GM18499 (cell line): Measurements from ENCODE around the gene CES4A.

ENCODE experiments used
- ATAC-seq: cut with Tn5 transposase; IDR thresholded peaks from one replicate; pipeline ENCODE4 v1.9.1; 2021; ENCODE audit warnings: moderate number of reproducible peaks; ENCODE audit not compliant: insufficient read depth, unreplicated experiment

CES4A gene

DNA sequence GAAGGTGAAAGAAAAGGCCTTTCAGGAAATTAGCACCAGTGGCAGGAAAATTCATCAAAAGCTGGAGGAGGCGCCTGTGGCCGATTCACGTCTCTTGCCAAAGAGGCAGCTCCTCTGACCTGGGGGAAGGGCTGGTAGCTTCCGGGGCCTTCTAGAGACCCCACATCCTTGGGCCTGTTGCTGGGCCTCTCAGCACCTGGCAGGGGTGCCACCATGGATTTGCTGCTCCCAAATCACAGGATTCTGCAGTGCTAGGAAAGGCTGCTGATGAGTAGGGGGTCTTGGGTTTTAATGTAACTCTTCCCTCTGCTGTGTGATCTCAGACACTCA is 29.0 kb downstream of the CES4A start:
- ATAC-seq = no peak

DNA sequence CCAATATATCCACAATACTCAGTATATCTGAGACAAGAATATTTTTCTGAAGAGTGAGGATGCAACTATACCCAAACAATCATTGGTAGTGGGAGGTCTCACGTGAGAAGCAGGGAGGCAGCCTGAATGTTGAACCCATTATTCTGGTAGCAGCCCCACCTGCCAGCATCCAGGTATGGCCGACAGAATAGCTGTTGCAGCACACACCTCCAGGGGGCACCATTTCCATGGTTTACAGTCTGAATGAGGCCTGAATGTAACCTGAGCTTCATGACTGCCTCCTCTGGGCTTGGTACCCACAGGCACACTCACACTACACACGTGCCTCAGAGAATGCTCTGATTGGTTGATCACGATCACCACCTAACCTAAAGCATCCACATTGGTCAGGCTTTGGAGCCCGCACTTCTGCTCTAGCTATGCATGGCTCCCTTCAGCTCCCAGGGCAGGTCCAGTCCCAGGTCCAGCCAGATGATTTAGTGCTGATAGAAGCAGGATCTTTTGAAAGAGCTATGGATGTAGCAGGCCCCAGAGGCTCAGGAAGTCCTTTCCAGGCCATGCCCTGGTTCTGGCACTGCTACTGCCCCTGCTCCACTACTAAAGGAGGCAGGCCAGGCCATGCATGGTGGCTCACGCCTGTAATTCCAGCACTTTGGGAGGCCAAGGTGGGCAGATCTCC is 29.6 kb downstream of the CES4A start:
- ATAC-seq = peak; percentile 87

DNA sequence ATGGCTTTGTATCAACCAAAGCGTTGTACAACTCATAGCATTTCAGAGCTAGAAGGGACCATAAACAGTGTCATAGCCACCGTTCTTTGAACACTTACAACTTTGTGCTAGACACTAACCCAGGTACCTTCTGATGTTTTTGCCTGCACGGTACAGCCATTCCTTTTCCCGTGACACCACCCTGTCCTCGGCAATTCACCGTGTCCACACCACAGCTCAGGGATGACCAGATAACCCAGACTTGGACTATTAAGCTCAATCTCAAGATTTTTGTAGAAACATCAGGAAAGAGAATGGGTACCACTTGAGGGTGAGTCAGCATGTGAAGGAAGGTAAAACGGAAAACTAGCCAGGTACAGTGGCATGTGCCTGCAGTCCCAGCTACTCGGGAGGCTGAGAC is 30.8 kb downstream of the CES4A start:
- no peak for ATAC-seq

DNA sequence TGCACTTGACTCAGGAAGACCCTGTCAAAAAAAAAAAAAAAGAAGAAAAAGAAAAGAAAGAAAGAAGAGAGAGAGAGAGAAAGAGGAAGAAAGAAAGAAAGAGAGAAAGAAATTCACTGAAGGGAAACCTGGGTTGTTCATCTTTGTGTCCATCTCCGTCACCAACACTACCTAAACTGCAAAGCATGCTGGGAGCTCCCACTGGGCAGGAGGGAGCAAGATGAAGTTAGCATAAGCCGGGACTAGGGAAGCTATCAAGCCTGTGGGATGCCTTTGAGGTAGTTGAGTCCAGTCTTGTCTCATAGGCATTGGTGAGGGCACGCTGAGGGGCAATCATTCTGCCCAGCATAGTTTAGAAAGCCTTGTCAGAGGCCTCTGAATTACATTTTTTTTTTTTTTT is 32.9 kb downstream of the CES4A start:
- ATAC-seq = no peak

DNA sequence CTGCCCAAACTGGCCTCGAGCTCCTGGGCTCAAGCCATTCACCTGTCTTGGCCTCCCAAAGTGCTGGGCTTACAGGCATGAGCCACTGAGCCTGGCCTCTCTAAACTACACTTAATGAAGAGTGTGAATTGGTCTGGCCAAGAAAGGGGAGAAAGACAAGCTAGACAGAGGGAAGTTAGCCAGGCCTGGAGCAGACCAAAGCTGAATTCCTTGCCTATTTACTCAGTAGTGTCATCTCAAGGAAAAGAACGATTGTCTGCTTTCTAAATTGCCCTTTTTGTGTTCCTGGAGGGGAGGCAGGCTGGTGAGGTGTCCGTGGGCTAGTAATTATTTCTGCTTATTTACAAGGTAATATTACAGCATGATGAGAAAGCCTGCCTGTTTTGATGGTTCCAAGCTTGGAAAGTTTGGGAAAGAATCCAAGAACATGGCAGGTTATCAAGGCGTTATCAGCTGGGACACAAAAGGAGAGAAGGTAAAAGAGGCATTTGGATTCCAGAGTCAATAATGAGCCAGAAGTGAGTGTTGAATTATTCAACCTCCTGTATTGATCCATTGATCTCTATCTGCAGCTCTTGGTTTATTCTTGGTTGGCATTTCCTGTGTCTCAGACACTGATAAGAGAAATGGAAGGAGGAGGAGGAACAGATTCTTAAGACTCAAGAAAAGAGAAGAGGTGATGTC is 34.3 kb downstream of the CES4A start:
- ATAC-seq = no peak

DNA sequence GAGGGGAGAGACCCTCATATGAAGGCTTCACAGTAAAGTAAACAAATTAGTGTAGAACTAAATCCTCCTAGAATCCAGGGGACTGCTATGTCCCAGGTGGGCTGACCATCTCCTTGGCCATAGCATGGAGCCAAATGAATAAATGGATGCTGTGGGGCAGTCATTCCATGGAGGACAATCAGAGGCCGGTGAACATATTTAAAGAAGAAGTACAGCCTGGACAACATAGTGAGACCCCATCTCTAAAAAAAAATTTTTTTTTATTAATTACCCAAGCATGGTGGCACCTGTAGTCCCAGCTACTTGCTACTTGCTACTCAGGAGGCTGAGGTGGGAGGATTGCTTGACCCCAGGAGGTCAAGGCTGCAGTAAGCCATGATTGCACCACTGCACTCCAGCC is 35.3 kb downstream of the CES4A start:
- ATAC-seq = no peak

DNA sequence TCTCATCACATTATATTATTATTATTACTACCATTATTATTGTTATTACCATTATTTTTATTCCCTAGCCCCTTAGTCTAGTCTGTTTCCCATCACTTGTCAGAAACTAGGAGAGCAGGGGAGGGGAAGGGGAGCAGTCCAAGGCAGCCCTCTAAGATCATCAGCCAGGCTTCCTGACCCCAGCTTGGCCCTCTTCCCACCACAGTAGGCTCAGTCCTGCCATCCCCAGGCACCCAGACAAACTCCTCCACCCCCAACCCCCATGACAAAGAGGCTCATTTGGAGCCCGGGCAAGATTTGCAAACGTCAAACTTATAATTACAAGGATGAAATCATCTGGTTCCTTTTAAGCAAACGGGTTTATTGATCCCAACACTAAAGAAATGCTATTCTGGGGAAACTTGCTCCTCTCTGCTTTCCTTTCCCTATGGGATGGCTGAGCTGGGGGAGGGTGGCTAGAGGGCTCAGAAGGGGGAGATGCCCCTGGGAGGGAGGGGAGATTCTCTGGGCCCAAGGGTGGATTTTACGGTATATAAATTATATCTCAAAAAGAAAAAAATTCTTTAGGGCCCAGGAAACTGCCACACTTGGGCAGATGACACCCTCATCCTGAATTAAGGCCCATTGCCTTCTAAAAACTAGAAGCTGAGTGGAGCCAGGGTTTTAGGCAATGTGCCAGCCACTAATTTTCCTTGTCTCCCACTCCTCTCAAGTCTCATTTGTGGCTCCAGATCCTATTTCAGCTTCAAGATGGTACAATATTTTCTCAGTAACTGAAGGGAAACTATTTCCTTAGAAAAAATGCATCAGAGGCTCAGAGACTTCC is 36.2 kb downstream of the CES4A start:
- no peak for ATAC-seq

DNA sequence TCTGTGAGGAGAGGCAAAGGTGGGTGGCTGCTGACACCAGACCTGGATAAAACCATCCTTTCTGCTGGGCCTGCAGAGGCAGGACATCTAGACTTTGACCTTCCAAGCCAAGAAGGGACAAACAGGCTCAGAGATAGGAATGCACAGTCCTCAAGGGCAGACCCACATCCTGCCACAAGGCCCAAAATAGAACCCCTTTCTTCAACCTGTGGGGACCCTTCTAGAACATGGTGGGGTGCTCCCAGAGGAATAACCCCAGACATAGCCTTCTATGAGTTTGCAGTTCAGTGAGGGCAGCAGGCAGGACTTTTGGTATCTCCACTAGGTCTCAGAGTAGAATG is 36.8 kb downstream of the CES4A start:
- no peak for ATAC-seq

DNA sequence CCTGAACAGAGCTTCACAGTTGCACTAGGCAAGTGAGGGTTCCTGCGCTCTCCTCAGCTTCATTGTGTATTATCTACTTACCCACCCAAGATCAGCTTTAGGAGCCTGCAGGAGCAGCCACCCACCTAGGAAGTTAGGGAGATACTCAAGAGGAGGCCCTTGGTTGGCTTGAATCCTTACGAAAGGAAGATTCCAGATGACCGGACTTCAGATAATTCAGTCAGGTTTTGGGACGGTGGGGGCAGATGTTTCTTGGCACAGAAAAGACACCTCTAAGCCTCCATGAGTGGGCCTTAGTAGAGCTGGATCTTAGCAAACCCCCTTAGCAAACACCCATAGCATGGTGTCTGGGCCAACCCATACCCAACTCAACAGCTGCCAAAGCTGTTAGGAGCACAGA is 38.2 kb downstream of the CES4A start:
- no peak for ATAC-seq

DNA sequence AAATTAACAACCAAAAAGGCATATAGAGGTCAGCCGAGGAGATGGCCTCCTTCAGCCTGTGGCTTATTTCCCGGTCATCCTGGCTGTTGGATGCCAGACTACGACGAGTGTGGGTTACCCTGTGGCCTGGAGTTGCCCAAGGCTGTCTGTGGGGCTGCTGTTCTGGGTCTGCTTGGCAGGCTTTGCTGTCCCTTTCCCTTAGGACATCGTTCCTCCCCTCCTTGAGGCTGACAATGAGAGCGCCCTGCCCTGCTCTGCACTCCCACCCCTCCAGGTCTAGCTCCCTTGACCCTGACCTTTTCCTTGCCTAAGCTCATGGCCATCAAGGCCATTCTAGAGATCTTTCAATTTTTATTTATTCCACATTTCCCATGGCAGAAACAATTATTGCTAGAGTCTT is 38.7 kb downstream of the CES4A start:
- no peak for ATAC-seq

DNA sequence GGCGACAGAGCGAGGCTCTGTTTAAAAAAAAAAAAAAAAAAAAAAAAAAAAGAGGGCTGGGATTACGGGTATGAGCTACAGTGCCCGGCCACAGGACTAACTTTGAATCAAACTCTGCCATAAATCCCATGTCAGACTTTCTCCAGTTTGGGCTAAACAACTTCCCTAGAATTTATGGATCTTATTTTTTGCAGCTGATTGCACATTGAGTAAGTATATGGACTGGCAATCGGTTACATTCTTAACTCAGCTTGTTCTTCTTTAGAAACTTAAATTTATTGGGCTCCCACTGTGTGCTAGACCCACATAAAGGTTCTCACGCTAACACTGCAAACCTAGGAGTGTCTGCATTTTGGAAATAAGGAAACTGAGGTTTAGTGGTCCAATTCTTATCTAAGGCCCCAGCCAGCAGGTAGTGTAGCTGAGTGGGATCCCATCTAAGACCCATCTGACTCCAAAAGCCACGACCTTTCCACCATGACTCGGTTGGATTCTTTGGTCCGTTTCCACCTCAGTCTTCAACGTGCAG is 39.8 kb downstream of the CES4A start:
- ATAC-seq = no peak

DNA sequence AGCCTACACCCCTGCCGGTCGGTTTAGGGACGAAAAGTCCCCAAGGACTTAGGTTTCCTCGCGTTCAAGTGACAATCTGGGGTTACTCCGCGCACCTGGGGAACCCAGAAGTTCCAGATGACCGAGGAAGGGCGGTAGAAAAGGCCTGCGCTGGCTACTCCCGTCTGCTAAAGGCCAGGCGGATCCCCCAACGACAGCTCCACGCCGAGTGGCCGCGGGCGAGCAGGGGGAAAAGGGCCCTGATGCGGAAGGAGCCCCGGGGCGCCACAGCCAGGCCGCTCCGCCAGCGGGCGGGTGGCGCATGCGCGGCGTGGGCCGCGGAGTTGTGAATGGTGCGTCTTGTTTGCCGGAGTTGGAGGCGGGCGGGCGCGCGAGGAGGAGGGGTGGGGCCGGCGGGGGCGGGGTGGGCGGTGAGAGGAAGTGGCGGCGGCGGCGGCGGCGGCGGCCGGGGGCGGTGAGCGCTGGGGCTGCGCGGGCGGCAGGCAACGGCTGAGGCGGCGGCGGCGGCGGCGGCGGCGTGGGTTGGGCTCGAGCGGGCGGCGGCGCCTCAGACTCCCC is 40.4 kb downstream of the CES4A start, which contains the start of gene CBFB:
Gene CBFB, plus strand, starts transcription at position 454 of the 558 bp plus-strand sequence. CDS start 259 bp downstream, outside the sequence.
- peak; percentile 49 for ATAC-seq

DNA sequence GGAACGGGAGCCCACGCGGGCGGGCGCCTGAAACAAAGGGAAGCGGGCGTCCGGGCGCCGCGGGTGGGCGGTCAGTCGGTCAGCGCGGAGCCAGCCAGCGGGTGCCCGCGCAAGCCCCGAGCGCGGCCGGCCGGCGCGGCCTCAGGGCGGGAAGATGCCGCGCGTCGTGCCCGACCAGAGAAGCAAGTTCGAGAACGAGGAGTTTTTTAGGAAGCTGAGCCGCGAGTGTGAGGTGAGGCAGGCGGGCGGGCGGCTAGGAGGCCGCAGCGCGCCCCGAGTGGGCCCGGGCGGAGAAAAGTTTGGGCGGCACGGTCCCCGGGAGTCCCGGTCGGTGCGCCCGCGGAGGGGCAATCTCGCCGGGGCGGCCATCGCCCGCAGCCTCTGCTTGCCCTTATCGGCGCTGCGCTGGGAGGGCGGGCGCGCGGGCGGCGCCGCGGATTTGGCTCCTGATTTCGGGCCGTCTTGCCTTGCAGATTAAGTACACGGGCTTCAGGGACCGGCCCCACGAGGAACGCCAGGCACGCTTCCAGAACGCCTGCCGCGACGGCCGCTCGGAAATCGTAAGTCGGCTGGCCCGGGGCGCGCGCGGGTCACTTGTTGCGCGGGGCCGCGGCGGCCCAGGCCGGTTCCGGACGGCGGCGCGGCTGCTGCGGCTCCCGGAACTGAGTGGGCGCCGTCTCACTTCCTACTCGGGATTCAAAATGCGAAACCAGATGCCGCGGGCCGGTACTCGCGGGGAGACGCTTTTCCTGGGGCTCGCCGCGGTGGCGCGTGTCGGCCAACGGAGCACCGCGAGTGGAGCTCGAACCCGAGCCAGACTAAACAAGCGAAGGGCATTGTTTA is 41.1 kb downstream of the CES4A start:
- peak; percentile 16 for ATAC-seq

DNA sequence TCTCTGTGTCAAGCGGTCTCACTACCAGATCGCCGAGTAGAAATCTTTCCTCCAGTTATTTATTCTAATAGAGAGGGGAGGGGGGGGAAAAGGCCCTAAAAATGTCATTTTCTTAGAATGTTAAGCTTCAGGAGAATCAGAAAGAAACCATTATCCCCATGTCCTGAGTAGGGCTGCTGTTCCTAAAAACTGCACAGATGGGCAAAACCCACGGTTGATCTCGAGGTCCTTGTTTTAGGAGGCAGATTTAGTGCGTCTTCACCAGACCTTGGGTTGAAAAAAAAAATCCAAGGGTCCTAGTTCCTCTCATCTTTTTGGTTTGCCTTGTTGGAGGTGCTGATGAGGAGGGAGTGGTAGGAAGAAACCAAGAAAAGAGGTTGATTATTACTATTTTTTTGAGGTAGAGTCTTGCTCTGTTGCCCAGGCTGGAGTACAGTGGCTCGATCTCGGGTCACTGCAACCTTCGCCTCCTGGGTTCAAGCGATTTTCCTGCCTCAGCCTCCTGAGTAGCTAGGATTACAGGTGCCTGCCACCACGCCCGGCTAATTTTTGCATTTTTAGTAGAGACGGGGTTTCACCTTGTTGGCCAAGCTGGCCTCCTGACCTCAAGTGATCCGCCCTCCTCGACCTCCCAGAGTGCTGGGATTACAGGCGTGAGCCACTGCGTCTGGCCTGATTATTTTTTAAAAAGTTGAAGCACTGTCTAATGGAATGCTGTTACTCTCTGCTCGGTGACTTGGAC is 42.0 kb downstream of the CES4A start:
- ATAC-seq = no peak

DNA sequence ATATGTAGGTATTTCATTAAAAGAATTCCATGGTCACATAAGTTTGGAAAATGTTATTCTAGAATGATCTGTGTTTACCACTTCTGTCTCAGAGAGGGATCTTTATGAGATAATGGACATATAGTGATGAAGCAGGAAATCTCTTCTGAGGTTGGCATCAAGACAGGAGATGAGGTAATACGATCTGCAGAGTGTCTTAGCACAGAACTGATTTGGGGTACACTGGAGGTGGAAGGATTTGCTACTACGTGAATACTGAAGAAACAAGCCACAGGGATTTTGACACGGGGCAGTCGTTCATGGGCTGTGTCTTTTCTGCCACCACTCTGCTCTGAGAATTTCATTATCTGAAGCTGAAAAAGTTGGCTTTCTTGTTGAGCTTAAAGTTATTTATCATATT is 46.1 kb downstream of the CES4A start:
- no peak for ATAC-seq

DNA sequence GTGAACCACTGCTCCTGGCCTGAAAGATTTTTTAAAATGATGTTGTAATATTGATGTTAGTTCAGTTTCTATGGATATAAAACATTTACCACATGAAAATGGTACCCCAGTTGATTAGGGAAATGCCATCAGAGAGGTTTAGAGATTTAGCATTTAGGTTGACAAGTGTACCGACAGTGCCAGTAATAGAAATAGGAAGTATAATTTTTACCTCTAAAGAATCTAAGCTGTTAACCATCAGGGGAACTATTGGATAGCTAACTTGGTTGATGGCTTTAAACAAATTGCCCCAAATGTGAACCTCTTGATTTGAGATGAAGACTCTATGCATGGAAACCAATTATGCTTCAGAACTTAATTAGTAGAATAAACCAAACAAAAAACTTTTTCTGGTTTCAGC is 47.0 kb downstream of the CES4A start:
- no peak for ATAC-seq

DNA sequence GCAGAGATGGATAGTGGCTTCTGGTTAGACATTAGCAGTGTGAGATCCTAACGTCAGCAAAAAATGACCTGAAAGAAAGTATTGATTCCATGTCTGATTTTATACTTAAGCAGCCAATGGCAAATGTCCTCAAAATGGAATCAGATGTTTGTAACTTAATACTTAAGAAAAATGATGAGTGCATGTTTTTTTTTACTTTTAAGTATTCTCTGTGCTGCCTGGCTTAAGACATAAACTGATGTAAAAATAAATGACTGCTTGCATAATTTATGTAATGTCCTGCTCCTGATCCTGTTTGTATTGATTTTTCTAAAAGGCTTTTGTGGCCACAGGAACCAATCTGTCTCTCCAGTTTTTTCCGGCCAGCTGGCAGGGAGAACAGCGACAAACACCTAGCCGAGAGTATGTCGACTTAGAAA is 47.9 kb downstream of the CES4A start:
- ATAC-seq = no peak

DNA sequence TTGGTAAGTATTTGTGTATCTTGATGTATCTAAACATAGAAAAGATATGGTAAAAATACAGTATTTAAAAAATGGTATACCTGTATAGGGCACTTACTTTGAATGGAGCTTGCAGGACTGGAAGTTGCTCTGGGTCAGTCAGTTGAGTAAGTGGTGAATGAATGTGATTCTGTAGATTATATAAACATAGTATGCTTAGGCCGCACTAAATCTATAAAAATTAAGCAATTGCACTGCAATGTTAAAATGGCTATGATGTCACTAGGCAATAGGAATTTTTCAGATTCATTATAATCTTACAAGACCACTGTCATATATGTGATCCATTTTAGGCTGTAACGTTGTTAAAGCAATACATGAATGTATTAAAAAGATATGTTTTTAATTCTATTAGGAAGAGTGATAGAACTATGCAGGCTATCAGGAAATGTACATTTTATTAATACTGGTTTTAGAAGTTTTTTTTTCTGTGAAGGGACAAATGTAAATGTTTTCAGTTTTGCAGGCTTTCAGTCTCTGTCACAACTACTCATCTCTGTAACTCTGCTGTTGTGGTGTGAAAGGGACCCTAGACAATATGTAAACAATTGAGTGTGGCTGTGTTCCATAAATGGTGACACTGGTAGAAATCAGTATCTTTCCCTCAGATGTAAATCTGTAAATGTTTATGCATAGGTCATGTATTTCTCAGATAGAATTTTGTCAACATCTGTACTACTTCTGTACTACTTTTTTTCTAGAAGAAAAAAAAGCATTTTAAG is 51.1 kb downstream of the CES4A start:
- ATAC-seq = no peak

DNA sequence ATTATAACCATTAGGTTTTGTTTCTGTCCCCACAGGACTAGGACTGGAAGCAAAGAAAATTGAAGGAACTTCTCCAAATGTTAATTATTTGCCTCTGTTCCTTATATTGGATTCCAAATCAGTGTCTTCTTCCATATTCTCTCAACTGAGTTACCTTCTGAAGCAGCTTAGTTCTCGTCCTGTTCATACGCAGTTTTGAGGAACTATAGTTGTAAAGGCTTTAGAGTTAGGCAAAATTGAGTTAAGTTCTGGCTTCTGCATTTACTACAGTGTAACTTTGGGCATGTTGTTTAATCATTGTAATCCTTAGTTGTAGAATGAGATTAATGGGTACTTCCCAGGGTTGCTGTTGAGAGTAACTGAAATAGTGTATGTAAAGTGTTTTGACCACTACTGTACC is 51.8 kb downstream of the CES4A start:
- ATAC-seq = no peak
